ENCODE data around the gene SIPA1L2. TPM values are rescaled to one million over a fixed set of nuclear protein-coding genes. Genes with fewer than 3 reads are reported as not detected.

Gene SIPA1L2
- total and polyA plus RNA-seq, 10 of the 15 experiments (the other 5 are each of a cell fraction or from before 2014, with no cell fraction given) = 0.01 to 0.18 TPM; not detected in 8

DNA sequence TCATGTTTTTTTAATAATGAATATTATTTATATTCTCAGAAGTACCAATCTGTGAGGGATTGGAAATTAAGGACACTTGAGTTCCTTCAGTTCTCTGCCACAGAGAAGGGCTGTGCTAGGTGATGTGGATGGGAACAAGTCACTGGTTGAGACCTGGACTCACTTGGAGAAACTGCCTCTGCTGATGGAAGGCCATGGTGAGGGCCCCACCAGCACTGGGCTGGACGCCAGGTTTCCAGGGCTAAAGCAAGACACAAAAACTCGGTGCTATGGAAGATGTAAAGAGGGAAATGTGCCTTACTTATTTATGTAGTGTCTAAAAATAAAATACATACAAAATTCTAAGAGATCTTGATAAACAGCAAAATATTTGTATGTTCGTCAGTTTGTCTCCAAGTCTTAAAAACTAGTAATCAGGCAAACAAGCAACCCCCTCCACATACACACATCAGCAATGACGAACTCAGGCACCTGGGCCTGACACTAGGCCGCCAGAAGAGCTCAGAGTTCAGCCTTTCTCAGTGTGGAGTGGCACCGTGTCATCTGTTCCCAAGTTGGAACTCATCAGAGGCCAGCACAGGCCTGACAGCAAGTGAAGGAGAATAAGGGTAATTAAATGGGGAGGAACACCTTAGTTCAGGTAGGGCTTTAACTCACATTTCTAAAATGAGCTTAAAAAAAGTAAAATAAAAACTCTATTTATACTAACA lies 19.6 kb downstream of the SIPA1L2 start:
- DNase-seq (ENCODE audit: low read depth, low spot score) = no peak
- WGBS (ENCODE audit: insufficient coverage, insufficient replicate concordance, low lambda C conversion rate, missing lambda C conversion rate) = 44% methylated on average over 6 of the region's 6 CpGs
- Histone ChIP-seq H3K36me3 (ENCODE audit: control insufficient read depth in 2 of 2, insufficient read depth in 2 of 2, low read length in 1 of 2) (no peaks in the 10 kb centered on the region), H3K4me1 (ENCODE audit: control insufficient read depth, insufficient read depth, low read length) (no peaks in the 10 kb centered on the region), H3K4me3 (no peak overlapping the region), H3K27me3 (replicated peaks in 1 of 2; ENCODE audit: control insufficient read depth in 2 of 2, insufficient read depth in 2 of 2, low read length in 1 of 2) (peaks cover 0 to 2% of the 10 kb centered on the region in 2 experiments; a peak in 1 of 4 replicates), H3K79me2 (ENCODE audit: control insufficient read depth, insufficient read depth, low read length) (no peaks in the 10 kb centered on the region), H3K27ac (ENCODE audit: control insufficient read depth, insufficient read depth) (no peak overlapping the region), H2AFZ (ENCODE audit: control insufficient read depth, low read depth, low read length) (no peak overlapping the region), H3K9me3 (replicated peaks; ENCODE audit: control insufficient read depth, insufficient read depth, low read length) (no peaks in the 10 kb centered on the region), H3K4me2 (ENCODE audit: control insufficient read depth, insufficient read depth) (no peak overlapping the region), H3K9ac (ENCODE audit: control insufficient read depth, insufficient read depth, low read length) (no peak overlapping the region), H4K20me1 (ENCODE audit: control insufficient read depth, insufficient read depth) (no peaks in the 10 kb centered on the region)
- ChIA-PET SMC1A (ENCODE audit: uncharacterized antibody, unreplicated experiment) (no interaction called here), POLR2A (no interaction called here), RAD21 (ENCODE audit: unreplicated experiment) (no interaction called here), CTCF (interaction anchor here (1.0 kb wide), 1 partner anchor 12 kb away, joined by 3 read pairs; no protein-coding TSS in a partner anchor)
- in situ Hi-C loops (cut with MboI) (no loop called here), intact Hi-C loops (cut with micrococcal nuclease; ENCODE audit: unreplicated experiment) (no loop called here)
- TF ChIP-seq RELA (IDR thresholded peaks at IDR 0.05; ENCODE audit: borderline replicate concordance, partially characterized antibody) (no peak), ZZZ3 (IDR thresholded peaks at IDR 0.05; ENCODE audit: control insufficient read depth, insufficient read length, low read depth) (no peak), RBBP5 (conservative IDR thresholded peaks at IDR 0.05) (no peak), CBX3 (IDR thresholded peaks at IDR 0.05; ENCODE audit: borderline replicate concordance, low read depth) (no peak)
- TF ChIP-seq, protein P1, sequence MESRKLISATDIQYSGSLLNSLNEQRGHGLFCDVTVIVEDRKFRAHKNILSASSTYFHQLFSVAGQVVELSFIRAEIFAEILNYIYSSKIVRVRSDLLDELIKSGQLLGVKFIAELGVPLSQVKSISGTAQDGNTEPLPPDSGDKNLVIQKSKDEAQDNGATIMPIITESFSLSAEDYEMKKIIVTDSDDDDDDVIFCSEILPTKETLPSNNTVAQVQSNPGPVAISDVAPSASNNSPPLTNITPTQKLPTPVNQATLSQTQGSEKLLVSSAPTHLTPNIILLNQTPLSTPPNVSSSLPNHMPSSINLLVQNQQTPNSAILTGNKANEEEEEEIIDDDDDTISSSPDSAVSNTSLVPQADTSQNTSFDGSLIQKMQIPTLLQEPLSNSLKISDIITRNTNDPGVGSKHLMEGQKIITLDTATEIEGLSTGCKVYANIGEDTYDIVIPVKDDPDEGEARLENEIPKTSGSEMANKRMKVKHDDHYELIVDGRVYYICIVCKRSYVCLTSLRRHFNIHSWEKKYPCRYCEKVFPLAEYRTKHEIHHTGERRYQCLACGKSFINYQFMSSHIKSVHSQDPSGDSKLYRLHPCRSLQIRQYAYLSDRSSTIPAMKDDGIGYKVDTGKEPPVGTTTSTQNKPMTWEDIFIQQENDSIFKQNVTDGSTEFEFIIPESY (IDR thresholded peaks at IDR 0.05) = no peak
- TF ChIP-seq, protein P2, sequence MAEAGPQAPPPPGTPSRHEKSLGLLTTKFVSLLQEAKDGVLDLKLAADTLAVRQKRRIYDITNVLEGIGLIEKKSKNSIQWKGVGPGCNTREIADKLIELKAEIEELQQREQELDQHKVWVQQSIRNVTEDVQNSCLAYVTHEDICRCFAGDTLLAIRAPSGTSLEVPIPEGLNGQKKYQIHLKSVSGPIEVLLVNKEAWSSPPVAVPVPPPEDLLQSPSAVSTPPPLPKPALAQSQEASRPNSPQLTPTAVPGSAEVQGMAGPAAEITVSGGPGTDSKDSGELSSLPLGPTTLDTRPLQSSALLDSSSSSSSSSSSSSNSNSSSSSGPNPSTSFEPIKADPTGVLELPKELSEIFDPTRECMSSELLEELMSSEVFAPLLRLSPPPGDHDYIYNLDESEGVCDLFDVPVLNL (IDR thresholded peaks at IDR 0.05; ENCODE audit: low read depth, low read length) = no peak
- BruUV-seq (replicated peaks) = no TSS peak
- ATAC-seq = no peak
- FAIRE-seq = no peak

All from GM12878 (cell line).